Tibial nerve (tissue), 4 donors: ENCODE results near the gene SFMBT2. TPM values are rescaled to one million over a fixed set of nuclear protein-coding genes. Genes with fewer than 3 reads are reported as not detected.

ENCODE experiments used
- DNase-seq, 2 donors: peaks; one replicate each; pipeline ENCODE4 v3.0.0-alpha.2; 2019; ENCODE audit warnings: low spot score in 2 of 2
- H3K27ac ChIP-seq, 4 donors: fragments of 200-600 bp; sonication (generic) in 3 of 4; one replicate each; pipeline ENCODE4 v1.5.1; 2017 to 2019; ENCODE audit warnings: mild to moderate bottlenecking in 1 of 4
- H3K27me3 ChIP-seq, 2 donors: fragments of 200-600 bp; sonication (generic) in 1 of 2; one replicate each; pipeline versions ENCODE4 v1.5.1 to v1.6.0; 2017 to 2019
- H3K36me3 ChIP-seq, 3 donors: fragments of 200-600 bp; sonication (generic); one replicate each; pipeline ENCODE4 v1.5.1; 2018 to 2019
- H3K4me1 ChIP-seq, 4 donors: fragments of 200-600 bp; sonication (generic) in 3 of 4; one replicate each; pipeline ENCODE4 v1.5.1; 2017 to 2019
- H3K4me3 ChIP-seq, 4 donors: fragments of 200-600 bp; sonication (generic) in 3 of 4; one replicate each; pipeline ENCODE4 v1.5.1; 2017 to 2019; ENCODE audit warnings: mild to moderate bottlenecking in 1 of 4, moderate library complexity in 1 of 4
- H3K9me3 ChIP-seq, 4 donors: fragments of 200-600 bp; sonication (generic) in 3 of 4; one replicate each; pipeline ENCODE4 v1.5.1; 2017 to 2019
- CTCF ChIP-seq, 5 experiments: fragments of 200-600 bp in 3 of 5; fragments of 450-650 bp in 2 of 5; sonication (generic) in 3 of 5; IDR thresholded peaks; one replicate each; pipeline ENCODE4 v1.5.1; 2016 to 2019; ENCODE audit warnings: antibody characterized with exemption in 5 of 5, mild to moderate bottlenecking in 3 of 5, moderate library complexity in 2 of 5
- EP300 ChIP-seq, 2 donors: sonication (generic); formaldehyde crosslinking; IDR thresholded peaks; one replicate each; pipeline ENCODE4 v1.6.1; 2017; ENCODE audit warnings: antibody characterized with exemption in 2 of 2, mild to moderate bottlenecking in 1 of 2
- POLR2A ChIP-seq, 2 donors: fragments of 450-650 bp; IDR thresholded peaks; one replicate each; pipeline ENCODE4 v1.6.1; 2017; ENCODE audit warnings: antibody characterized with exemption in 2 of 2, mild to moderate bottlenecking in 2 of 2, moderate library complexity in 2 of 2
- WGBS, 2 donors: methylation state at CpG; one replicate each; pipeline ENCODE4 v1.1.5; 2018; 5-methylcytosine and 5-hydroxymethylcytosine counted together
- total RNA-seq, 4 donors: library from RNA; depleted of rRNA; stranded (reverse); fragments of >200 nt; gene quantifications; one replicate each; pipeline ENCODE4 v1.1.0, GENCODE V29; 2016

The SFMBT2 gene
- total RNA-seq, 4 donors from 2014 or later = 10.2 to 24.0 (median 15.4) TPM

- Histone ChIP-seq H3K9me3 (no peaks in the 10 kb centered on the region), H3K4me3 (no peak overlapping the region), H3K4me1 (no peaks in the 10 kb centered on the region), H3K27me3 (no peaks in the 10 kb centered on the region), H3K36me3 (no peaks in the 10 kb centered on the region), H3K27ac (no peak overlapping the region)
- 86 to 92% methylated on average over 14 of the region's 14 CpGs for WGBS, 2 donors
- no peak for DNase-seq
- no peak for TF ChIP-seq POLR2A (IDR thresholded peaks at IDR 0.05)
- no peak for TF ChIP-seq CTCF (IDR thresholded peaks at IDR 0.05)
- no peak for TF ChIP-seq EP300 (IDR thresholded peaks at IDR 0.05)
Observed at GRCh38 chr10:7119325-7120015, 291.4 kb downstream of the SFMBT2 start.

GRCh38 chr10:7117806-7118674 lies 292.8 kb downstream of the SFMBT2 start:
- Histone ChIP-seq H3K36me3 (no peaks in the 10 kb centered on the region), H3K27ac (no peak overlapping the region), H3K4me1 (no peaks in the 10 kb centered on the region), H3K4me3 (no peak overlapping the region), H3K9me3 (no peaks in the 10 kb centered on the region), H3K27me3 (no peaks in the 10 kb centered on the region)
- TF ChIP-seq CTCF (IDR thresholded peaks at IDR 0.05) (no peak), EP300 (IDR thresholded peaks at IDR 0.05) (no peak), POLR2A (IDR thresholded peaks at IDR 0.05) (no peak)
- WGBS, 2 donors = 70 to 75% methylated on average over 17 of the region's 17 CpGs
- DNase-seq = no peak

GRCh38 chr10:7117177-7117799 lies 293.5 kb downstream of the SFMBT2 start:
- Histone ChIP-seq H3K27ac (no peak overlapping the region), H3K9me3 (no peaks in the 10 kb centered on the region), H3K36me3 (no peaks in the 10 kb centered on the region), H3K4me1 (no peaks in the 10 kb centered on the region), H3K4me3 (no peak overlapping the region), H3K27me3 (no peaks in the 10 kb centered on the region)
- DNase-seq = no peak
- TF ChIP-seq EP300 (IDR thresholded peaks at IDR 0.05) (no peak), POLR2A (IDR thresholded peaks at IDR 0.05) (no peak), CTCF (IDR thresholded peaks at IDR 0.05) (no peak)
- 76 to 80% methylated on average over 5 of the region's 5 CpGs for WGBS, 2 donors

- WGBS, 2 donors = 80 to 89% methylated on average over 3 of the region's 3 CpGs
- H3K9me3 ChIP-seq = peaks cover 0 to 3% (median 0%) of the 10 kb centered on the region in 4 donors
- no peaks in the 10 kb centered on the region for H3K36me3 ChIP-seq
- H3K4me1 ChIP-seq = no peaks in the 10 kb centered on the region
- H3K27ac ChIP-seq = no peak overlapping the region
- TF ChIP-seq POLR2A (IDR thresholded peaks at IDR 0.05) (no peak), EP300 (IDR thresholded peaks at IDR 0.05) (no peak), CTCF (IDR thresholded peaks at IDR 0.05) (no peak)
- H3K4me3 ChIP-seq = no peak overlapping the region
- no peaks in the 10 kb centered on the region for H3K27me3 ChIP-seq
- DNase-seq = no peak
Observed at GRCh38 chr10:7111561-7111960, 299.3 kb downstream of the SFMBT2 start.
